ENCODE data around the gene NOC3L. TPM values are rescaled to one million over a fixed set of nuclear protein-coding genes. Genes with fewer than 3 reads are reported as not detected.

Gene NOC3L
- total and polyA plus RNA-seq, 2 of the 4 experiments (the other 2 are of a cell fraction) = 11.9 to 26.5 TPM

DNA sequence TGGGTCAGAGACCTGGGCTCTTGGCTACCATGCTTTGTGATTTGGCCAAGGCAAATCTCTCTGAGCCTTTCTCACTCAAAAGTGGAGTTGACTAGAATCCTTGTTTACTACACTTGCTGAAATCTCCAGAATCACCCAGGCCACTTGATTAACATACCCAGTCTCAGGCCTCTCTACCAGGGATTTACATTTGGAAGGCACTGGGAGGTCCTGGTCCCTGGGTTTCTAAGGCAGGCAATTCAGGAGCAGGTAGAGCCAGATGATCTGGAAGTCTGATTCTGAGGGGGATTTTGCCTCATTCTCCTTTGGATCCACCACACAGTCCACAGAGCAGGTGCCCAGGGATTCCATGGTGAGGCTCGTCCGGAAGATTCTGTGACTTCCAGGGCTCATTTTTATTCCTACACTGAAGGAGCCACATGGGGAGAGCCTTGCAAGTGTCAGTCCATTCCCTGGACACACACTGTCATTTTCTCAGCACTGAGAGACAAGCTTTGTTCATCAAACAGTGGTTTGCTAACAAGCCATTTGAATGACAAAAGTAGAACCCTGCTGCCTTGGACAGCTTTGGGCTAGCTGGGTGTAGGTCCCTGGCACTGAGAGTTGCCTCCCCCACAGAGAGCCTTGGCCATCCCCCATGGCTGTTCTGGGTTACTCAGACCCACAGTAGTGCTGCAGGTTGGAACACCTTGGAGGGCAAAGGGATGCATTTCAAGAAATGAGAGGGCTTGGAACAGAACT is 74.2 kb downstream of the NOC3L start:
- Histone ChIP-seq H3K79me1 (ENCODE audit: low read depth in 1 of 2, low read length in 2 of 2) (no peaks in the 10 kb centered on the region), H2AFZ (replicated peaks; ENCODE audit: low read length, poor library complexity) (no peak overlapping the region), H2BK15ac (ENCODE audit: low read depth, low read length) (no peak overlapping the region), H3K9me1 (ENCODE audit: insufficient read depth, low read length) (0 out of 2 replicates have a peak, but pooled peaks cover 2% of the 10 kb centered on the region), H4K5ac (ENCODE audit: low read depth, low read length) (no peak overlapping the region), H3K27ac (ENCODE audit: insufficient read depth, low read length) (no peak overlapping the region), H3K14ac (replicated peaks; ENCODE audit: low read depth, low read length) (no peak overlapping the region), H3K56ac (ENCODE audit: extremely low read depth, insufficient read depth, low read length) (no peak overlapping the region), H3K23ac (ENCODE audit: low read depth, low read length) (no peak overlapping the region), H3K18ac (ENCODE audit: low read depth, low read length) (no peak overlapping the region), H3K9me3 (ENCODE audit: control insufficient read depth, insufficient read depth, low read length) (no peaks in the 10 kb centered on the region), H2BK5ac (ENCODE audit: low read depth, low read length, poor library complexity, severe bottlenecking) (no peak overlapping the region), H3K4me1 (ENCODE audit: control insufficient read depth, insufficient read depth, low read length) (peaks cover 10% of the 10 kb centered on the region), H4K20me1 (ENCODE audit: insufficient read depth, low read length) (no peaks in the 10 kb centered on the region), H2AK5ac (ENCODE audit: low read depth, low read length) (no peak overlapping the region), H3K27me3 (ENCODE audit: control insufficient read depth, insufficient read depth, low read length) (no peaks in the 10 kb centered on the region), H3K36me3 (ENCODE audit: control insufficient read depth, insufficient read depth, low read length) (no peaks in the 10 kb centered on the region), H3K4me2 (ENCODE audit: low read depth, low read length) (no peak overlapping the region), H3K4me3 (ENCODE audit: insufficient read depth, low read depth, low read length) (no peak overlapping the region), H2BK120ac (ENCODE audit: low read depth, low read length) (0 out of 2 replicates have a peak overlapping the region, but pooled peaks have one; percentile 9), H4K91ac (ENCODE audit: insufficient read depth, low read depth, low read length) (no peak overlapping the region), H2BK20ac (ENCODE audit: low read depth, low read length) (no peak overlapping the region), H4K8ac (ENCODE audit: low read depth in 2 of 2, low read length in 2 of 2) (no peak overlapping the region), H3K9ac (ENCODE audit: low read depth, low read length) (no peak overlapping the region), H3K4ac (ENCODE audit: low read depth, low read length) (no peak overlapping the region), H2AK9ac (replicated peaks; ENCODE audit: low read depth, low read length, poor library complexity) (no peak overlapping the region)
- CTCF ChIA-PET = no interaction called here
- dilution Hi-C loops (cut with HindIII; ENCODE audit: low sequenced_read_pairs, unreplicated experiment) = no loop called here
- in situ Hi-C loops (cut with MboI; ENCODE audit: low sequenced_read_pairs) = no loop called here
- DNase-seq = no peak
- WGBS, 2 experiments (ENCODE audit: extremely low coverage in 2 of 2, insufficient read length in 1 of 2) = 100% methylated on average over 2 of the region's 2 CpGs; no CpG with 5 or more reads in 1 of the 2 experiments
- POLR2A ChIA-PET (ENCODE audit: unreplicated experiment) = no interaction called here
- intact Hi-C loops (cut with micrococcal nuclease) = no loop called here
- no peak for TF ChIP-seq FOS (IDR thresholded peaks at IDR 0.05; ENCODE audit: low read depth, low read length)
- TF ChIP-seq RAD21 (IDR thresholded peaks at IDR 0.05; ENCODE audit: low read length) = no peak
- TF ChIP-seq, protein P1, sequence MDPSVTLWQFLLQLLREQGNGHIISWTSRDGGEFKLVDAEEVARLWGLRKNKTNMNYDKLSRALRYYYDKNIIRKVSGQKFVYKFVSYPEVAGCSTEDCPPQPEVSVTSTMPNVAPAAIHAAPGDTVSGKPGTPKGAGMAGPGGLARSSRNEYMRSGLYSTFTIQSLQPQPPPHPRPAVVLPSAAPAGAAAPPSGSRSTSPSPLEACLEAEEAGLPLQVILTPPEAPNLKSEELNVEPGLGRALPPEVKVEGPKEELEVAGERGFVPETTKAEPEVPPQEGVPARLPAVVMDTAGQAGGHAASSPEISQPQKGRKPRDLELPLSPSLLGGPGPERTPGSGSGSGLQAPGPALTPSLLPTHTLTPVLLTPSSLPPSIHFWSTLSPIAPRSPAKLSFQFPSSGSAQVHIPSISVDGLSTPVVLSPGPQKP (IDR thresholded peaks at IDR 0.05; ENCODE audit: borderline replicate concordance, low read depth, low read length) = no peak
- TF ChIP-seq POLR2A (IDR thresholded peaks at IDR 0.05; ENCODE audit: low read depth, low read length) = no peak
- no peak for TF ChIP-seq USF2 (IDR thresholded peaks at IDR 0.05; ENCODE audit: low read depth, low read length)
- TF ChIP-seq RCOR1 (IDR thresholded peaks at IDR 0.05; ENCODE audit: insufficient replicate concordance, low read length) = no peak
- TF ChIP-seq RFX5 (IDR thresholded peaks at IDR 0.05; ENCODE audit: low read depth, low read length) = no peak
- no peak for TF ChIP-seq CHD1 (IDR thresholded peaks at IDR 0.05; ENCODE audit: low read depth, low read length)
- TF ChIP-seq MAZ (IDR thresholded peaks at IDR 0.05; ENCODE audit: borderline replicate concordance, low read depth, low read length) = no peak
- no peak for TF ChIP-seq CEBPB (IDR thresholded peaks at IDR 0.05; ENCODE audit: low read depth, low read length)
- no peak for TF ChIP-seq SMC3 (IDR thresholded peaks at IDR 0.05; ENCODE audit: low read depth, low read length)
- TF ChIP-seq MAFK (IDR thresholded peaks at IDR 0.05; ENCODE audit: low read depth, low read length) = no peak
- no peak for TF ChIP-seq BHLHE40 (IDR thresholded peaks at IDR 0.05; ENCODE audit: low read depth, low read length)
- TF ChIP-seq, protein P2, sequence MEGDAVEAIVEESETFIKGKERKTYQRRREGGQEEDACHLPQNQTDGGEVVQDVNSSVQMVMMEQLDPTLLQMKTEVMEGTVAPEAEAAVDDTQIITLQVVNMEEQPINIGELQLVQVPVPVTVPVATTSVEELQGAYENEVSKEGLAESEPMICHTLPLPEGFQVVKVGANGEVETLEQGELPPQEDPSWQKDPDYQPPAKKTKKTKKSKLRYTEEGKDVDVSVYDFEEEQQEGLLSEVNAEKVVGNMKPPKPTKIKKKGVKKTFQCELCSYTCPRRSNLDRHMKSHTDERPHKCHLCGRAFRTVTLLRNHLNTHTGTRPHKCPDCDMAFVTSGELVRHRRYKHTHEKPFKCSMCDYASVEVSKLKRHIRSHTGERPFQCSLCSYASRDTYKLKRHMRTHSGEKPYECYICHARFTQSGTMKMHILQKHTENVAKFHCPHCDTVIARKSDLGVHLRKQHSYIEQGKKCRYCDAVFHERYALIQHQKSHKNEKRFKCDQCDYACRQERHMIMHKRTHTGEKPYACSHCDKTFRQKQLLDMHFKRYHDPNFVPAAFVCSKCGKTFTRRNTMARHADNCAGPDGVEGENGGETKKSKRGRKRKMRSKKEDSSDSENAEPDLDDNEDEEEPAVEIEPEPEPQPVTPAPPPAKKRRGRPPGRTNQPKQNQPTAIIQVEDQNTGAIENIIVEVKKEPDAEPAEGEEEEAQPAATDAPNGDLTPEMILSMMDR (conservative IDR thresholded peaks at IDR 0.05; ENCODE audit: low read depth, low read length) = no peak
- TF ChIP-seq NFE2L2 (IDR thresholded peaks at IDR 0.05; ENCODE audit: low read depth, low read length) = no peak
- no peak for TF ChIP-seq MXI1 (IDR thresholded peaks at IDR 0.05; ENCODE audit: borderline replicate concordance, low read depth, low read length)
- BruUV-seq (replicated peaks) = no TSS peak
- ATAC-seq (ENCODE audit: low read depth) = no peak
